Liver (tissue), 9 donors: Measurements from ENCODE around the gene CTNNAL1. TPM values are rescaled to one million over a fixed set of nuclear protein-coding genes. Genes with fewer than 3 reads are reported as not detected.

Source experiments
- DNase-seq: peaks from one replicate; pipeline ENCODE4 v3.0.0-alpha.2; 2017; ENCODE audit warnings: low spot score
- H3K27ac ChIP-seq, 2 donors: one replicate each; pipeline ENCODE4 v1.7.0; 2013; ENCODE audit warnings: inconsistent platforms in 2 of 2, low read length in 2 of 2, control low read depth in 1 of 2, low read depth in 1 of 2, mild to moderate bottlenecking in 1 of 2
- H3K27me3 ChIP-seq, 4 donors: one replicate each; pipeline versions ENCODE4 v1.6.1 to v1.7.0; 2013; ENCODE audit warnings: low read length in 3 of 4, inconsistent platforms in 1 of 4, mild to moderate bottlenecking in 1 of 4, moderate library complexity in 1 of 4; ENCODE audit not compliant: control insufficient read depth in 4 of 4, insufficient read depth in 4 of 4
- H3K36me3 ChIP-seq, 4 donors: one replicate each; pipeline versions ENCODE4 v1.6.1 to v1.7.0; 2013; ENCODE audit warnings: low read length in 3 of 4, mild to moderate bottlenecking in 3 of 4, low read depth in 1 of 4, moderate library complexity in 1 of 4; ENCODE audit not compliant: control insufficient read depth in 4 of 4, insufficient read depth in 3 of 4
- H3K4me1 ChIP-seq, 4 donors: one replicate each; pipeline versions ENCODE4 v1.6.1 to v1.7.0; 2013; ENCODE audit warnings: low read length in 3 of 4, mild to moderate bottlenecking in 3 of 4, moderate library complexity in 1 of 4; ENCODE audit not compliant: control insufficient read depth in 4 of 4, insufficient read depth in 4 of 4
- H3K4me3 ChIP-seq, 3 donors: one replicate each; pipeline versions ENCODE4 v1.6.1 to v1.7.0; 2013; ENCODE audit warnings: low read length in 3 of 3, control low read depth in 1 of 3, low read depth in 1 of 3, mild to moderate bottlenecking in 1 of 3
- H3K9ac ChIP-seq, 2 donors: one replicate each; pipeline ENCODE4 v1.7.0; 2013; ENCODE audit warnings: low read length in 2 of 2, mild to moderate bottlenecking in 2 of 2, moderate library complexity in 2 of 2, control low read depth in 1 of 2, low read depth in 1 of 2
- H3K9me3 ChIP-seq, 4 donors: one replicate each; pipeline versions ENCODE4 v1.6.1 to v1.7.0; 2013; ENCODE audit warnings: low read length in 3 of 4; ENCODE audit not compliant: control insufficient read depth in 4 of 4
- EGR1 ChIP-seq, 2 donors: IDR thresholded peaks; 2 replicates each; pipeline ENCODE4 v1.6.1; 2016 to 2018; ENCODE audit warnings: antibody characterized with exemption in 2 of 2, low read depth in 2 of 2
- FOXA1 ChIP-seq: IDR thresholded peaks from 2 replicates; pipeline ENCODE4 v1.6.1; 2016; ENCODE audit warnings: antibody characterized with exemption
- FOXA2 ChIP-seq: IDR thresholded peaks from 2 replicates; pipeline ENCODE4 v1.6.1; 2016; ENCODE audit warnings: antibody characterized with exemption
- GABPA ChIP-seq, 2 donors: IDR thresholded peaks in 1 of 2; conservative IDR thresholded peaks in 1 of 2; 2 replicates each; pipeline ENCODE4 v1.6.1; 2016; ENCODE audit warnings: antibody characterized with exemption in 2 of 2, mild to moderate bottlenecking in 1 of 2, moderate library complexity in 1 of 2
- HNF4A ChIP-seq, 2 donors: conservative IDR thresholded peaks; 2 replicates each; pipeline ENCODE4 v1.6.1; 2016; ENCODE audit warnings: antibody characterized with exemption in 2 of 2, mild to moderate bottlenecking in 2 of 2
- HNF4G ChIP-seq: IDR thresholded peaks from 2 replicates; pipeline ENCODE4 v1.6.1; 2016; ENCODE audit warnings: antibody characterized with exemption
- JUND ChIP-seq, 2 donors: IDR thresholded peaks; 2 replicates each; pipeline ENCODE4 v1.6.1; 2016; ENCODE audit warnings: antibody characterized with exemption in 2 of 2
- NR2F2 ChIP-seq: IDR thresholded peaks from 2 replicates; pipeline ENCODE4 v1.6.1; 2016; ENCODE audit warnings: antibody characterized with exemption
- RAD21 ChIP-seq, 2 donors: IDR thresholded peaks; 2 replicates each; pipeline ENCODE4 v1.6.1; 2016; ENCODE audit warnings: antibody characterized with exemption in 2 of 2, mild to moderate bottlenecking in 2 of 2
- RXRA ChIP-seq, 2 donors: IDR thresholded peaks; 2 replicates each; pipeline ENCODE4 v1.6.1; 2017 to 2018; ENCODE audit warnings: antibody characterized with exemption in 2 of 2, mild to moderate bottlenecking in 1 of 2
- SP1 ChIP-seq: IDR thresholded peaks from 2 replicates; pipeline ENCODE4 v1.6.1; 2018; ENCODE audit warnings: antibody characterized with exemption, mild to moderate bottlenecking
- TAF1 ChIP-seq: conservative IDR thresholded peaks from 2 replicates; pipeline ENCODE4 v1.6.1; 2016; ENCODE audit warnings: antibody characterized with exemption, mild to moderate bottlenecking
- YY1 ChIP-seq: IDR thresholded peaks from 2 replicates; pipeline ENCODE4 v1.6.1; 2016; ENCODE audit warnings: antibody characterized with exemption, mild to moderate bottlenecking
- WGBS: extraction: QIAGEN DNeasy Blood & Tissue Kit; methylation state at CpG from one replicate; pipeline ENCODE4 v1.1.7; 2013; 5-methylcytosine and 5-hydroxymethylcytosine counted together
- polyA plus RNA-seq, 2 donors: library from polyadenylated mRNA; stranded (reverse) in 1 of 2; unstranded in 1 of 2; fragments of 200-250 nt in 1 of 2; fragments of >200 nt in 1 of 2; fragmentation: Nextera tagmentation in 1 of 2; extraction: Ambion mirVana in 1 of 2; gene quantifications; one replicate each; pipeline versions ENCODE4 v1.2.1 to v1.2.3, GENCODE V29; 2013 to 2015
- total RNA-seq, 2 donors: library from RNA; depleted of rRNA; stranded (reverse); fragments of >200 nt; gene quantifications; one replicate each; pipeline ENCODE4 v1.2.3, GENCODE V29; 2014
- TF ChIP-seq, protein P1 (sequence below): fragments of 150-350 bp; IDR thresholded peaks from 2 replicates; pipeline ENCODE4 v1.5.1; 2017; ENCODE audit warnings: improper control_type of control experiment, low read depth, low read length; ENCODE audit not compliant: missing input control
- TF ChIP-seq, protein P2 (sequence below): IDR thresholded peaks from 2 replicates; pipeline ENCODE4 v1.6.1; 2016; ENCODE audit warnings: antibody characterized with exemption
- TF ChIP-seq, protein P3 (sequence below): IDR thresholded peaks from 2 replicates; pipeline ENCODE4 v1.6.1; 2016; ENCODE audit warnings: antibody characterized with exemption
- TF ChIP-seq, protein P4 (sequence below): IDR thresholded peaks from 2 replicates; pipeline ENCODE4 v1.6.1; 2016; ENCODE audit warnings: antibody characterized with exemption, mild to moderate bottlenecking
- TF ChIP-seq, protein P5 (sequence below): IDR thresholded peaks from 2 replicates; pipeline ENCODE4 v1.6.1; 2016; ENCODE audit warnings: antibody characterized with exemption
- donor health status: healthy.
- donor health status: healthy.
- donor health status: healthy.
- donor health status: healthy.
- donor health status: healthy.

Gene CTNNAL1
- total and polyA plus RNA-seq, 4 donors: 10.5 to 31.5 (median 18.6) TPM

DNA sequence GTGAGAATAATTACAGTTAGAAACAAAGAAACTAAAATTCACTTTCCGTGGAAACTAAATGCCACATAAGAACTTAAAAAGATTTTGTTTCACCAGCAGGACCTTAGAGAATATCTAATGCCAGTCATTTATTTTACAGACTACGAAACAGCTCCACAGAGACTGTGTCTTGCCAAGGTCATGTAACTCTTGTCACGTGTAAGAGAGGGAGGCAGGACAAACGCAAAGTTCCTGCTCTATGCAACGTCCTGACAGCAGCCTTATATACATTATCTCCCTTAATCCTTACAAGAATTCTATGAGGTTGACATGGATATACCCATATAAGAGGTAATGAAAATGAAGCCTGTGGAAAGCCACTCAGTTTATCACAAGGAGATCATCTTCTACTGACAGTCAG is 39.4 kb downstream of the CTNNAL1 start:
- no peak overlapping the region for H3K4me3 ChIP-seq
- 77% methylated on average over 5 of the region's 5 CpGs for WGBS
- no peak overlapping the region for H3K27ac ChIP-seq
- no peaks in the 10 kb centered on the region for H3K9me3 ChIP-seq
- peaks cover 0 to 6% (median 2%) of the 10 kb centered on the region in 4 donors for H3K36me3 ChIP-seq
- no peaks in the 10 kb centered on the region for H3K27me3 ChIP-seq
- H3K4me1 ChIP-seq: no peaks in the 10 kb centered on the region
- TF ChIP-seq EGR1 (IDR thresholded peaks at IDR 0.05; ENCODE audit: low read depth in 2 of 2): no peak
- TF ChIP-seq, protein P1, sequence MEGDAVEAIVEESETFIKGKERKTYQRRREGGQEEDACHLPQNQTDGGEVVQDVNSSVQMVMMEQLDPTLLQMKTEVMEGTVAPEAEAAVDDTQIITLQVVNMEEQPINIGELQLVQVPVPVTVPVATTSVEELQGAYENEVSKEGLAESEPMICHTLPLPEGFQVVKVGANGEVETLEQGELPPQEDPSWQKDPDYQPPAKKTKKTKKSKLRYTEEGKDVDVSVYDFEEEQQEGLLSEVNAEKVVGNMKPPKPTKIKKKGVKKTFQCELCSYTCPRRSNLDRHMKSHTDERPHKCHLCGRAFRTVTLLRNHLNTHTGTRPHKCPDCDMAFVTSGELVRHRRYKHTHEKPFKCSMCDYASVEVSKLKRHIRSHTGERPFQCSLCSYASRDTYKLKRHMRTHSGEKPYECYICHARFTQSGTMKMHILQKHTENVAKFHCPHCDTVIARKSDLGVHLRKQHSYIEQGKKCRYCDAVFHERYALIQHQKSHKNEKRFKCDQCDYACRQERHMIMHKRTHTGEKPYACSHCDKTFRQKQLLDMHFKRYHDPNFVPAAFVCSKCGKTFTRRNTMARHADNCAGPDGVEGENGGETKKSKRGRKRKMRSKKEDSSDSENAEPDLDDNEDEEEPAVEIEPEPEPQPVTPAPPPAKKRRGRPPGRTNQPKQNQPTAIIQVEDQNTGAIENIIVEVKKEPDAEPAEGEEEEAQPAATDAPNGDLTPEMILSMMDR: no peak
- TF ChIP-seq FOXA1: no peak
- no peak for TF ChIP-seq GABPA (IDR thresholded peaks at IDR 0.05 in 1 of 2, conservative IDR thresholded peaks at IDR 0.05 in 1 of 2)
- no peak for DNase-seq
- no peak overlapping the region for H3K9ac ChIP-seq

DNA sequence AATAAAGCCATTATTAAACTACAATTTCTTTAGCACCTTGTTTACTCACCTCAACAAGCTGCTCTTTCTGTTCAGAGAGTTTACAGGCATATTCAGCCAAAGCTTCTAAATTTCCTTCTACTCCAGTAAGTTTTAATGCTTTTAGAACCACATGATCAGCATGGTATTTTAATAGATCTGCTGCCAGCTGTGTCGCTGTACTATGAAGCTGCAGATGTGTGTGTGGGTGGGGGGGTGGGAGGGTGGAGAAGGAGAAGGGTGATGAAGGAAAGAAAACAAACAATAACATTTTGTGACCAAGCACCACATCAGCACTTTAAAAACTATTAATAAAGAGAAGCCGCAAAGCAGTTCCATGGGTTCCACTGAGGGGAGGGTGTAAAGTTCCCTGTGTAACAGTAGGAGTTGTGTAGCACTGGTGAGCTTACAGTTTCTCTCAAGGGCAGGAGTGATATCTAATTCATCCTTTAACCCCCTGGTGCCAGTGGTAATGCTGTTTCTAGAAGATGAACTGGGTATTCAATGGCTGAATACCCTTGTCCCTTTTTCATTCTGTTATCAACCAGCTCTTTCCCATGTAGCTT is 40.6 kb downstream of the CTNNAL1 start:
- DNase-seq: no peak
- Histone ChIP-seq H3K4me1 (no peaks in the 10 kb centered on the region), H3K9ac (no peak overlapping the region), H3K4me3 (no peak overlapping the region), H3K27ac (no peak overlapping the region), H3K36me3 (peaks cover 0 to 6% (median under 1%) of the 10 kb centered on the region in 4 donors), H3K27me3 (no peaks in the 10 kb centered on the region), H3K9me3 (no peaks in the 10 kb centered on the region)
- WGBS: 81% methylated on average over 2 of the region's 2 CpGs
- no peak for TF ChIP-seq RAD21 (IDR thresholded peaks at IDR 0.05)
- no peak for TF ChIP-seq GABPA (IDR thresholded peaks at IDR 0.05 in 1 of 2, conservative IDR thresholded peaks at IDR 0.05 in 1 of 2)
- TF ChIP-seq, protein P1: no peak
- no peak for TF ChIP-seq TAF1
- no peak for TF ChIP-seq YY1
- TF ChIP-seq, protein P2, sequence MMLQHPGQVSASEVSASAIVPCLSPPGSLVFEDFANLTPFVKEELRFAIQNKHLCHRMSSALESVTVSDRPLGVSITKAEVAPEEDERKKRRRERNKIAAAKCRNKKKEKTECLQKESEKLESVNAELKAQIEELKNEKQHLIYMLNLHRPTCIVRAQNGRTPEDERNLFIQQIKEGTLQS: no peak
- TF ChIP-seq, protein P3, sequence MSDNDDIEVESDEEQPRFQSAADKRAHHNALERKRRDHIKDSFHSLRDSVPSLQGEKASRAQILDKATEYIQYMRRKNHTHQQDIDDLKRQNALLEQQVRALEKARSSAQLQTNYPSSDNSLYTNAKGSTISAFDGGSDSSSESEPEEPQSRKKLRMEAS: no peak
- no peak for TF ChIP-seq JUND (IDR thresholded peaks at IDR 0.05)
- no peak for TF ChIP-seq FOXA2
- TF ChIP-seq FOXA1: no peak
- TF ChIP-seq RXRA (IDR thresholded peaks at IDR 0.05): no peak
- TF ChIP-seq EGR1 (IDR thresholded peaks at IDR 0.05; ENCODE audit: low read depth in 2 of 2): no peak
- TF ChIP-seq HNF4G: no peak
- TF ChIP-seq, protein P4, sequence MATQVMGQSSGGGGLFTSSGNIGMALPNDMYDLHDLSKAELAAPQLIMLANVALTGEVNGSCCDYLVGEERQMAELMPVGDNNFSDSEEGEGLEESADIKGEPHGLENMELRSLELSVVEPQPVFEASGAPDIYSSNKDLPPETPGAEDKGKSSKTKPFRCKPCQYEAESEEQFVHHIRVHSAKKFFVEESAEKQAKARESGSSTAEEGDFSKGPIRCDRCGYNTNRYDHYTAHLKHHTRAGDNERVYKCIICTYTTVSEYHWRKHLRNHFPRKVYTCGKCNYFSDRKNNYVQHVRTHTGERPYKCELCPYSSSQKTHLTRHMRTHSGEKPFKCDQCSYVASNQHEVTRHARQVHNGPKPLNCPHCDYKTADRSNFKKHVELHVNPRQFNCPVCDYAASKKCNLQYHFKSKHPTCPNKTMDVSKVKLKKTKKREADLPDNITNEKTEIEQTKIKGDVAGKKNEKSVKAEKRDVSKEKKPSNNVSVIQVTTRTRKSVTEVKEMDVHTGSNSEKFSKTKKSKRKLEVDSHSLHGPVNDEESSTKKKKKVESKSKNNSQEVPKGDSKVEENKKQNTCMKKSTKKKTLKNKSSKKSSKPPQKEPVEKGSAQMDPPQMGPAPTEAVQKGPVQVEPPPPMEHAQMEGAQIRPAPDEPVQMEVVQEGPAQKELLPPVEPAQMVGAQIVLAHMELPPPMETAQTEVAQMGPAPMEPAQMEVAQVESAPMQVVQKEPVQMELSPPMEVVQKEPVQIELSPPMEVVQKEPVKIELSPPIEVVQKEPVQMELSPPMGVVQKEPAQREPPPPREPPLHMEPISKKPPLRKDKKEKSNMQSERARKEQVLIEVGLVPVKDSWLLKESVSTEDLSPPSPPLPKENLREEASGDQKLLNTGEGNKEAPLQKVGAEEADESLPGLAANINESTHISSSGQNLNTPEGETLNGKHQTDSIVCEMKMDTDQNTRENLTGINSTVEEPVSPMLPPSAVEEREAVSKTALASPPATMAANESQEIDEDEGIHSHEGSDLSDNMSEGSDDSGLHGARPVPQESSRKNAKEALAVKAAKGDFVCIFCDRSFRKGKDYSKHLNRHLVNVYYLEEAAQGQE: no peak
- no peak for TF ChIP-seq HNF4A (conservative IDR thresholded peaks at IDR 0.05)
- TF ChIP-seq, protein P5, sequence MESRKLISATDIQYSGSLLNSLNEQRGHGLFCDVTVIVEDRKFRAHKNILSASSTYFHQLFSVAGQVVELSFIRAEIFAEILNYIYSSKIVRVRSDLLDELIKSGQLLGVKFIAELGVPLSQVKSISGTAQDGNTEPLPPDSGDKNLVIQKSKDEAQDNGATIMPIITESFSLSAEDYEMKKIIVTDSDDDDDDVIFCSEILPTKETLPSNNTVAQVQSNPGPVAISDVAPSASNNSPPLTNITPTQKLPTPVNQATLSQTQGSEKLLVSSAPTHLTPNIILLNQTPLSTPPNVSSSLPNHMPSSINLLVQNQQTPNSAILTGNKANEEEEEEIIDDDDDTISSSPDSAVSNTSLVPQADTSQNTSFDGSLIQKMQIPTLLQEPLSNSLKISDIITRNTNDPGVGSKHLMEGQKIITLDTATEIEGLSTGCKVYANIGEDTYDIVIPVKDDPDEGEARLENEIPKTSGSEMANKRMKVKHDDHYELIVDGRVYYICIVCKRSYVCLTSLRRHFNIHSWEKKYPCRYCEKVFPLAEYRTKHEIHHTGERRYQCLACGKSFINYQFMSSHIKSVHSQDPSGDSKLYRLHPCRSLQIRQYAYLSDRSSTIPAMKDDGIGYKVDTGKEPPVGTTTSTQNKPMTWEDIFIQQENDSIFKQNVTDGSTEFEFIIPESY: no peak
- TF ChIP-seq NR2F2: no peak
- TF ChIP-seq SP1: no peak
